ENCODE results near the gene WDR31. TPM values are rescaled to one million over a fixed set of nuclear protein-coding genes. Genes with fewer than 3 reads are reported as not detected.
A peak's percentile ranks its signal among the peaks of the same experiment; 100 is the strongest.

WDR31 gene
- total RNA-seq = 2.7 and 3.0 TPM in 2 replicates

GRCh38 chr9:113340011-113340699, at the start of gene WDR31:
WDR31 (minus strand) TSS chr9:113340275; CDS start chr9:113332022, 8,253 bp downstream.
- no peaks in the 10 kb centered on the region for H3K36me3 ChIP-seq (ENCODE audit: control insufficient read depth, insufficient read depth, low read length)
- no peaks in the 10 kb centered on the region for H3K27me3 ChIP-seq (ENCODE audit: control insufficient read depth, insufficient read depth, low read length)
- peak; percentile 53 for DNase-seq (ENCODE audit: low read depth)
- TF ChIP-seq, protein P1, sequence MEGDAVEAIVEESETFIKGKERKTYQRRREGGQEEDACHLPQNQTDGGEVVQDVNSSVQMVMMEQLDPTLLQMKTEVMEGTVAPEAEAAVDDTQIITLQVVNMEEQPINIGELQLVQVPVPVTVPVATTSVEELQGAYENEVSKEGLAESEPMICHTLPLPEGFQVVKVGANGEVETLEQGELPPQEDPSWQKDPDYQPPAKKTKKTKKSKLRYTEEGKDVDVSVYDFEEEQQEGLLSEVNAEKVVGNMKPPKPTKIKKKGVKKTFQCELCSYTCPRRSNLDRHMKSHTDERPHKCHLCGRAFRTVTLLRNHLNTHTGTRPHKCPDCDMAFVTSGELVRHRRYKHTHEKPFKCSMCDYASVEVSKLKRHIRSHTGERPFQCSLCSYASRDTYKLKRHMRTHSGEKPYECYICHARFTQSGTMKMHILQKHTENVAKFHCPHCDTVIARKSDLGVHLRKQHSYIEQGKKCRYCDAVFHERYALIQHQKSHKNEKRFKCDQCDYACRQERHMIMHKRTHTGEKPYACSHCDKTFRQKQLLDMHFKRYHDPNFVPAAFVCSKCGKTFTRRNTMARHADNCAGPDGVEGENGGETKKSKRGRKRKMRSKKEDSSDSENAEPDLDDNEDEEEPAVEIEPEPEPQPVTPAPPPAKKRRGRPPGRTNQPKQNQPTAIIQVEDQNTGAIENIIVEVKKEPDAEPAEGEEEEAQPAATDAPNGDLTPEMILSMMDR (IDR thresholded peaks at IDR 0.05; ENCODE audit: insufficient read depth, low read length, poor library complexity, severe bottlenecking) = no peak
- peak within 1 kb of the TSS; percentile 80 for H3K4me3 ChIP-seq (ENCODE audit: low read depth, low read length)

DNA sequence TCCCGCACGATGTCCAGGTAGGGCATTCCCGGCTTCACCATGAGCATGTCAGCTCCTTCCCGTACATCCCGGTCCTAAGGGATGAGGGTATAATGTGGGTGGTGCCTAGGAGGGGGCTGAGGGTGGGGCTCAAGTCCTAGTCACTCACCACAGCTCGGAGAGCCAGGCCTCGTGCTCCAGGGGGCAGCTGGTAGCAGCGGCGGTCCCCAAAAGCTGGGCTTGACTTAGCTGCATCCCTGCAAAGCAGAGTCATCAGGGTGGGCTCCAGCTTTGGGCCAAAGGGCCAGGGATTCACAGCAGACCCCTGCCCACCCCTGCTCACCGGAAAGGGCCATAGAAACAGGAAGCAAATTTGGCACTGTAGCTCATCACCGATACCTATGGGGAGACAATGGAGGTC, 49.4 kb upstream of the WDR31 start:
- H3K4me3 ChIP-seq (ENCODE audit: low read depth, low read length) = no peak overlapping the region
- peaks cover 3% of the 10 kb centered on the region for H3K36me3 ChIP-seq (ENCODE audit: control insufficient read depth, insufficient read depth, low read length)
- H3K27me3 ChIP-seq (ENCODE audit: control insufficient read depth, insufficient read depth, low read length) = no peaks in the 10 kb centered on the region
- DNase-seq (ENCODE audit: low read depth) = no peak
- TF ChIP-seq, protein P1 (IDR thresholded peaks at IDR 0.05; ENCODE audit: insufficient read depth, low read length, poor library complexity, severe bottlenecking) = no peak

DNA sequence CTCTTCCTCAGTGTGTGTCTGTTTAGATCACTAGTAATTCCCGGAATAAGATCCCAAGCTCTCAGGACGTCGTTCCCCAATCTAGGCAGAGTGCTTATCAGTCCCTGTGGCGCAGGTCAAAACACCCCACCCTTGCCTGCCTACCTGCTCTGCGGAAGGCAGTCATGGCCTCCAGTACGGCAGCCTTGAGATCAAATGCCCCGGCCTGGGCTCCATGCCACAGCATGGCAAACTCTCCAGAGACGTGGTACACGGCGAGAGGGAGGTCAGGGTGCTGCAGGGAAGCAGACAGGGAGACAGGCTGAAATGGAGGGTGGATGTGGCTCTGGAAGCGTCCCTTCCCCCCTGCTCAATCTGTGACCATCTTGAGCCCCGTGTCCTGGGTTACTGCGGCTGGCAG, 48.8 kb upstream of the WDR31 start:
- no peaks in the 10 kb centered on the region for H3K27me3 ChIP-seq (ENCODE audit: control insufficient read depth, insufficient read depth, low read length)
- H3K36me3 ChIP-seq (ENCODE audit: control insufficient read depth, insufficient read depth, low read length) = peaks cover 3% of the 10 kb centered on the region
- TF ChIP-seq, protein P1 (IDR thresholded peaks at IDR 0.05; ENCODE audit: insufficient read depth, low read length, poor library complexity, severe bottlenecking) = no peak
- no peak overlapping the region for H3K4me3 ChIP-seq (ENCODE audit: low read depth, low read length)
- no peak for DNase-seq (ENCODE audit: low read depth)

GRCh38 chr9:113387560-113388230, 47.6 kb upstream of the WDR31 start:
- TF ChIP-seq, protein P1 (IDR thresholded peaks at IDR 0.05; ENCODE audit: insufficient read depth, low read length, poor library complexity, severe bottlenecking) = no peak
- no peak for DNase-seq (ENCODE audit: low read depth)
- Histone ChIP-seq H3K4me3 (ENCODE audit: low read depth, low read length) (no peak overlapping the region), H3K36me3 (ENCODE audit: control insufficient read depth, insufficient read depth, low read length) (peaks cover 3% of the 10 kb centered on the region), H3K27me3 (ENCODE audit: control insufficient read depth, insufficient read depth, low read length) (no peaks in the 10 kb centered on the region)

DNA sequence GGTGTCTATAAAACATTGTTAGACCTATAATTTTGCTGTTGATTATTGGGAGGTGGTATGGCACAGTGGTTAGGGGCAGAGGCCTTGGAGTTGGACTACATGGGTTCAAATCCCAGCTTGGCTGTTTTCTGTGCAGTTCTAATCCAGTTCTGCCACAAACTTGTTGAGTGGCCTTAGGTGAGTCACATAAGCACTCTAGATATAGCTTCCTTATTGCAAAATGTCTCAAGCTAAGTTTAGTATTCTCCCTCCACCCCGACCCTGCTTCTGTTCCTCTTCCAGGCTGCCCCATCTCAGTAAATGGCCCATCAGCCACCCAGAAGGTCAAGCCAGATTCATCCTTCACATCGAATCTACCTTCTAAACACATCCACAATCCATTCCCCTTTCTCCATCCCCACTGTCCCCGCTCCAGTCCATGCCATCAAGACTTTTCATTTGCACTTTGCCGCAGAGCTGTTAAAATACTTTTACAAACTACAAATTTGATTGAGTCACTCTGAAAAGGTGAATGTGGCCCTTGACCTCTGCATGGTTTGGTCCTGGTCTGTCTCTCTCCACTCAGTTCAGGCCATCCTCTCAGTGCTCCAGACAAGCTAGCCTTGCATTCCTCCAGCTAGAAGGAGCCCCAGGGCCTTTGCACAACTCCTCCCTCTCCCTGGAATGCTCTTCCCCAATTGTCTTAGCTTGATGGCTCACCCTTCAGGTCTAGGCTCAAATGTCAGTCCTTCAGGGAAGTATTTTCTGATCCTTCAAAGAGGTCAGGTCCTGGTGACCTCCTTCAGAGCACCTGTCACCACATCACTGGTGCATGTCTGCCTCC, 46.7 kb upstream of the WDR31 start:
- no peak for DNase-seq (ENCODE audit: low read depth)
- peaks cover 3% of the 10 kb centered on the region for H3K36me3 ChIP-seq (ENCODE audit: control insufficient read depth, insufficient read depth, low read length)
- no peaks in the 10 kb centered on the region for H3K27me3 ChIP-seq (ENCODE audit: control insufficient read depth, insufficient read depth, low read length)
- H3K4me3 ChIP-seq (ENCODE audit: low read depth, low read length) = no peak overlapping the region
- TF ChIP-seq, protein P1 (IDR thresholded peaks at IDR 0.05; ENCODE audit: insufficient read depth, low read length, poor library complexity, severe bottlenecking) = no peak

All from kidney epithelial cell (primary cell).